ENCODE data around the gene HACD3. TPM values are rescaled to one million over a fixed set of nuclear protein-coding genes. Genes with fewer than 3 reads are reported as not detected.

Gene HACD3
- total and polyA plus RNA-seq, 2 experiments from 2014 or later, result 104 to 119 TPM

GRCh38 chr15:65512189-65512588 is 18.1 kb upstream of the HACD3 start:
- H3K27ac ChIP-seq, result peak overlapping the region; percentile 62
- H3K36me3 ChIP-seq (ENCODE audit: low read depth), result peaks cover 19% of the 10 kb centered on the region; the same call in 1 of the 2 replicates

GRCh38 chr15:65512807-65513416 is 17.4 kb upstream of the HACD3 start:
- TF ChIP-seq EZH2phosphoT487 (IDR thresholded peaks at IDR 0.05; ENCODE audit: insufficient read depth, low read depth) (no peak), EZH2 (IDR thresholded peaks at IDR 0.05; ENCODE audit: insufficient read depth, poor library complexity, severe bottlenecking) (no peak)
- H3F3A ChIP-seq (ENCODE audit: insufficient read depth), result peaks cover 23% of the 10 kb centered on the region; the same call in 1 of the 2 replicates
- no peak overlapping the region; the same call in 1 of the 2 replicates for H3K4me3 ChIP-seq
- H3K9me2 ChIP-seq (ENCODE audit: insufficient read depth), result no peaks in the 10 kb centered on the region
- H3K79me2 ChIP-seq (ENCODE audit: insufficient read depth), result peaks cover 86% of the 10 kb centered on the region
- H3K9me3 ChIP-seq (ENCODE audit: low read depth), result no peaks in the 10 kb centered on the region
- DNase-seq, result peak; percentile 75
- peak overlapping the region; percentile 40 for H3K4me2 ChIP-seq (ENCODE audit: unreplicated experiment)
- 29 to 31% methylated on average over 10 of the region's 10 CpGs for WGBS, 2 experiments (ENCODE audit: low coverage in 1 of 2, low lambda C conversion rate in 2 of 2, missing lambda C conversion rate in 2 of 2)
- H3K27ac ChIP-seq, result peak overlapping the region; percentile 62
- H3K4me1 ChIP-seq (ENCODE audit: insufficient read depth), result peaks cover 20% of the 10 kb centered on the region
- H3K36me3 ChIP-seq (ENCODE audit: low read depth), result peaks cover 19% of the 10 kb centered on the region; the same call in 1 of the 2 replicates
- no peaks in the 10 kb centered on the region for H4K20me1 ChIP-seq (ENCODE audit: insufficient read depth)
- in situ Hi-C loops (cut with MboI), result no loop called here
- no peak overlapping the region for H2AFZ ChIP-seq
- no peaks in the 10 kb centered on the region for H3K27me3 ChIP-seq (replicated peaks; ENCODE audit: insufficient read depth)
- peak overlapping the region; percentile 36; the same call in 1 of the 2 replicates for H3K9ac ChIP-seq

More at GRCh38 chr15:65512189-65512588, 18.1 kb upstream of the HACD3 start:
- no peaks in the 10 kb centered on the region for H4K20me1 ChIP-seq (ENCODE audit: insufficient read depth)
- no peak overlapping the region for H3K4me2 ChIP-seq (ENCODE audit: unreplicated experiment)
- no peak overlapping the region for H3K4me3 ChIP-seq
- no peak for DNase-seq
- no peaks in the 10 kb centered on the region for H3K27me3 ChIP-seq (replicated peaks; ENCODE audit: insufficient read depth)
- in situ Hi-C loops (cut with MboI), result no loop called here
- H2AFZ ChIP-seq, result no peak overlapping the region
- peaks cover 20% of the 10 kb centered on the region for H3K4me1 ChIP-seq (ENCODE audit: insufficient read depth)
- no peaks in the 10 kb centered on the region for H3K9me2 ChIP-seq (ENCODE audit: insufficient read depth)
- H3K9me3 ChIP-seq (ENCODE audit: low read depth), result no peaks in the 10 kb centered on the region
- WGBS, 2 experiments (ENCODE audit: low coverage in 1 of 2, low lambda C conversion rate in 2 of 2, missing lambda C conversion rate in 2 of 2), result 95 to 97% methylated on average over 5 of the region's 5 CpGs
- H3F3A ChIP-seq (ENCODE audit: insufficient read depth), result peaks cover 23% of the 10 kb centered on the region; the same call in 1 of the 2 replicates
- H3K9ac ChIP-seq, result peak overlapping the region; percentile 36; the same call in 1 of the 2 replicates
- H3K79me2 ChIP-seq (ENCODE audit: insufficient read depth), result peaks cover 91% of the 10 kb centered on the region
- TF ChIP-seq EZH2 (IDR thresholded peaks at IDR 0.05; ENCODE audit: insufficient read depth, poor library complexity, severe bottlenecking), result no peak

GRCh38 chr15:65516997-65517865 is 13.0 kb upstream of the HACD3 start, which contains the start of gene DPP8:
DPP8 (minus strand) TSS chr15:65517689; CDS start chr15:65512553, 5,136 bp downstream.
- peaks cover 47% of the 10 kb centered on the region for H3K79me2 ChIP-seq (ENCODE audit: insufficient read depth)
- H3K9me2 ChIP-seq (ENCODE audit: insufficient read depth), result no peaks in the 10 kb centered on the region
- H4K20me1 ChIP-seq (ENCODE audit: insufficient read depth), result no peaks in the 10 kb centered on the region
- peak within 1 kb of the TSS; percentile 93 for H3K9ac ChIP-seq
- peaks cover 21% of the 10 kb centered on the region; the same call in 1 of the 2 replicates for H3F3A ChIP-seq (ENCODE audit: insufficient read depth)
- WGBS, 2 experiments (ENCODE audit: low coverage in 1 of 2, low lambda C conversion rate in 2 of 2, missing lambda C conversion rate in 2 of 2), result 0 to 1% methylated on average over 55 to 74 of the region's 75 CpGs
- H3K4me2 ChIP-seq (ENCODE audit: unreplicated experiment), result peak within 1 kb of the TSS; percentile 98
- H3K4me3 ChIP-seq, result peak within 1 kb of the TSS; percentile 95
- peak; percentile 97 for DNase-seq
- peak within 1 kb of the TSS; percentile 89 for H2AFZ ChIP-seq
- TF ChIP-seq EZH2phosphoT487 (IDR thresholded peaks at IDR 0.05; ENCODE audit: insufficient read depth, low read depth), result no peak
- no peak for TF ChIP-seq EZH2 (IDR thresholded peaks at IDR 0.05; ENCODE audit: insufficient read depth, poor library complexity, severe bottlenecking)
- peaks cover 19% of the 10 kb centered on the region for H3K4me1 ChIP-seq (ENCODE audit: insufficient read depth)
- in situ Hi-C loops (cut with MboI), result no loop called here
- H3K9me3 ChIP-seq (ENCODE audit: low read depth), result no peaks in the 10 kb centered on the region
- no peaks in the 10 kb centered on the region for H3K27me3 ChIP-seq (replicated peaks; ENCODE audit: insufficient read depth)
- peak within 1 kb of the TSS; percentile 75 for H3K27ac ChIP-seq
- H3K36me3 ChIP-seq (ENCODE audit: low read depth), result 0 out of 2 replicates have a peak, but pooled peaks cover under 1% of the 10 kb centered on the region

GRCh38 chr15:65517866-65518207 is 12.4 kb upstream of the HACD3 start:
- H3K4me2 ChIP-seq (ENCODE audit: unreplicated experiment), result peak overlapping the region; percentile 98
- no peaks in the 10 kb centered on the region for H3K9me3 ChIP-seq (ENCODE audit: low read depth)
- no peaks in the 10 kb centered on the region for H3K36me3 ChIP-seq (ENCODE audit: low read depth)
- H4K20me1 ChIP-seq (ENCODE audit: insufficient read depth), result no peaks in the 10 kb centered on the region
- no peaks in the 10 kb centered on the region for H3K27me3 ChIP-seq (replicated peaks; ENCODE audit: insufficient read depth)
- H3F3A ChIP-seq (ENCODE audit: insufficient read depth), result peaks cover 15% of the 10 kb centered on the region; the same call in 1 of the 2 replicates
- H3K4me3 ChIP-seq, result peak overlapping the region; percentile 95
- WGBS, 2 experiments (ENCODE audit: low coverage in 1 of 2, low lambda C conversion rate in 2 of 2, missing lambda C conversion rate in 2 of 2), result 16 to 21% methylated on average over 8 of the region's 8 CpGs
- DNase-seq, result no peak
- peaks cover 13% of the 10 kb centered on the region for H3K4me1 ChIP-seq (ENCODE audit: insufficient read depth)
- TF ChIP-seq EZH2 (IDR thresholded peaks at IDR 0.05; ENCODE audit: insufficient read depth, poor library complexity, severe bottlenecking), result no peak
- TF ChIP-seq EZH2phosphoT487 (IDR thresholded peaks at IDR 0.05; ENCODE audit: insufficient read depth, low read depth), result no peak
- H2AFZ ChIP-seq, result peak overlapping the region; percentile 89
- peaks cover 41% of the 10 kb centered on the region for H3K79me2 ChIP-seq (ENCODE audit: insufficient read depth)
- H3K27ac ChIP-seq, result no peak overlapping the region
- H3K9me2 ChIP-seq (ENCODE audit: insufficient read depth), result no peaks in the 10 kb centered on the region
- in situ Hi-C loops (cut with MboI), result no loop called here
- 0 out of 2 replicates have a peak overlapping the region, but pooled peaks have one; percentile 93 for H3K9ac ChIP-seq
